Psoas muscle (tissue), 8 donors: Measurements from ENCODE around the gene CHRM2. TPM values are rescaled to one million over a fixed set of nuclear protein-coding genes. Genes with fewer than 3 reads are reported as not detected.

ENCODE experiments used
- ATAC-seq, 4 donors: fragments of 200-7000 bp; cut with Tn5 transposase; one replicate each; pipeline ENCODE4 v1.9.1; 2020; ENCODE audit warnings: moderate library complexity in 3 of 4, mild to moderate bottlenecking in 2 of 4
- DNase-seq, 2 donors: peaks; one replicate each; pipeline ENCODE4 v3.0.0-alpha.2; 2020
- H3K27ac ChIP-seq: fragments of 200-600 bp; one replicate; pipeline ENCODE4 v1.8.0; 2022
- H3K27me3 ChIP-seq, 3 donors: fragments of 200-600 bp in 1 of 3; one replicate each; pipeline versions ENCODE4 v1.6.1 to v1.8.0; 2013 to 2022; ENCODE audit warnings: low read length in 2 of 3, mild to moderate bottlenecking in 2 of 3, moderate library complexity in 1 of 3; ENCODE audit not compliant: insufficient read depth in 3 of 3
- H3K36me3 ChIP-seq, 2 donors: fragments of 200-600 bp in 1 of 2; one replicate each; pipeline versions ENCODE4 v1.6.1 to v1.8.0; 2013 to 2022; ENCODE audit warnings: low read depth in 1 of 2, mild to moderate bottlenecking in 1 of 2, moderate library complexity in 1 of 2; ENCODE audit not compliant: insufficient read depth in 1 of 2
- H3K4me1 ChIP-seq: fragments of 200-600 bp; one replicate; pipeline ENCODE4 v1.8.0; 2022
- H3K4me3 ChIP-seq: fragments of 200-600 bp; one replicate; pipeline ENCODE4 v1.8.0; 2022; ENCODE audit warnings: mild to moderate bottlenecking
- H3K9me3 ChIP-seq: fragments of 200-600 bp; one replicate; pipeline ENCODE4 v1.8.0; 2022
- CTCF ChIP-seq: fragments of 200-600 bp; IDR thresholded peaks from one replicate; pipeline ENCODE4 v1.8.0; 2022; ENCODE audit warnings: antibody characterized with exemption
- WGBS, 3 donors: extraction: QIAGEN DNeasy Blood & Tissue Kit; methylation state at CpG; one replicate each; pipeline versions ENCODE4 v1.1.6 to v1.1.7; 2013; 5-methylcytosine and 5-hydroxymethylcytosine counted together
- intact Hi-C, 2 donors: fragments of 100-400 bp; cut with DNase I; formaldehyde crosslinking; loops; one replicate each; pipeline versions ENCODE4 v1.11.0 to v1.14.2; 2022
- polyA plus RNA-seq, 3 donors: library from polyadenylated mRNA; stranded (reverse); fragments of 200-250 nt; gene quantifications; one replicate each; pipeline ENCODE4 v1.2.3, GENCODE V29; 2013
- total RNA-seq, 4 donors: library from RNA; stranded (reverse); fragmentation: NEBNext Ultra II Directional in 2 of 4; extraction: Animal tissue kit (Norgen Biotek cat#: 25700) in 2 of 4; gene quantifications; one replicate each; pipeline versions ENCODE4 v1.2.1 to v1.2.4, GENCODE V29; 2021 to 2023
- donor health status: healthy with polysubstance abuse.
- donor health status: DM: no; HTN: no; CAD: no; lungs with moderate emphysema.
- donor health status: Bipolar disorder and iron deficiency.
- donor health status: healthy.
- donor health status: DM: yes; HTN: yes; CAD: no.
- donor health status: DM: no; HTN: no; CAD: no.
- donor health status: DM: no; HTN: no; CAD: no.
- donor health status: DM: yes; HTN: yes; CAD: no.

CHRM2 gene
- total and polyA plus RNA-seq, 7 donors = not detected

GRCh38 chr7:136993377-136993776 is 124.9 kb downstream of the CHRM2 start:
- no peak for TF ChIP-seq CTCF
- Histone ChIP-seq H3K4me3 (no peak overlapping the region), H3K36me3 (no peaks in the 10 kb centered on the region), H3K9me3 (no peaks in the 10 kb centered on the region), H3K27ac (no peak overlapping the region), H3K27me3 (peaks cover 0 to 2% (median 0%) of the 10 kb centered on the region in 3 donors), H3K4me1 (no peaks in the 10 kb centered on the region)
- ATAC-seq (no peak), DNase-seq (no peak)
- intact Hi-C loops = no loop called here
- 53 to 58% (median 57%) methylated on average over 3 of the region's 3 CpGs for WGBS, 3 donors

GRCh38 chr7:136997735-136998134 is 129.3 kb downstream of the CHRM2 start:
- H3K27me3 ChIP-seq = peaks cover 0 to 2% (median 0%) of the 10 kb centered on the region in 3 donors
- H3K4me1 ChIP-seq = no peaks in the 10 kb centered on the region
- DNase-seq (no peak), ATAC-seq (no peak)
- intact Hi-C loops = no loop called here
- H3K9me3 ChIP-seq = no peaks in the 10 kb centered on the region
- H3K4me3 ChIP-seq = no peak overlapping the region
- no peaks in the 10 kb centered on the region for H3K36me3 ChIP-seq
- no peak overlapping the region for H3K27ac ChIP-seq
- TF ChIP-seq CTCF = no peak

- TF ChIP-seq CTCF = no peak
- WGBS, 3 donors = 53 to 61% (median 58%) methylated on average over 2 of the region's 2 CpGs
- H3K4me3 ChIP-seq = no peak overlapping the region
- no peaks in the 10 kb centered on the region for H3K9me3 ChIP-seq
- no peak for ATAC-seq
- no peak for DNase-seq
- H3K36me3 ChIP-seq = no peaks in the 10 kb centered on the region
- no peak overlapping the region for H3K27ac ChIP-seq
- intact Hi-C loops = no loop called here
- peaks cover 0 to 2% (median 0%) of the 10 kb centered on the region in 3 donors for H3K27me3 ChIP-seq
- no peaks in the 10 kb centered on the region for H3K4me1 ChIP-seq
Measured at GRCh38 chr7:136998495-136998894, 130.0 kb downstream of the CHRM2 start.

GRCh38 chr7:137000621-137001020 is 132.2 kb downstream of the CHRM2 start:
- DNase-seq = no peak
- no peak for TF ChIP-seq CTCF
- intact Hi-C loops = no loop called here
- H3K27me3 ChIP-seq = no peaks in the 10 kb centered on the region
- H3K4me3 ChIP-seq = no peak overlapping the region
- H3K9me3 ChIP-seq = no peaks in the 10 kb centered on the region
- H3K36me3 ChIP-seq = no peaks in the 10 kb centered on the region
- H3K4me1 ChIP-seq = no peaks in the 10 kb centered on the region
- 44 to 57% (median 50%) methylated on average over 2 of the region's 2 CpGs for WGBS, 3 donors
- no peak for ATAC-seq
- H3K27ac ChIP-seq = no peak overlapping the region

GRCh38 chr7:137001041-137001440 is 132.6 kb downstream of the CHRM2 start:
- no peaks in the 10 kb centered on the region for H3K4me1 ChIP-seq
- no peaks in the 10 kb centered on the region for H3K36me3 ChIP-seq
- DNase-seq (no peak), ATAC-seq (no peak)
- H3K9me3 ChIP-seq = no peaks in the 10 kb centered on the region
- TF ChIP-seq CTCF = no peak
- no peak overlapping the region for H3K4me3 ChIP-seq
- H3K27ac ChIP-seq = no peak overlapping the region
- intact Hi-C loops = no loop called here
- 20 to 24% (median 20%) methylated on average over 2 of the region's 2 CpGs for WGBS, 3 donors
- no peaks in the 10 kb centered on the region for H3K27me3 ChIP-seq
